Kidney epithelial cell (primary cell): ENCODE measurements around the gene AMBRA1. TPM values are rescaled to one million over a fixed set of nuclear protein-coding genes. Genes with fewer than 3 reads are reported as not detected.

Source experiments
- DNase-seq: peaks from one replicate; pipeline ENCODE4 v3.0.0-alpha.2; 2010; ENCODE audit warnings: low read depth
- H3K27me3 ChIP-seq: 2 replicates; pipeline ENCODE4 v1.6.0; 2011; ENCODE audit warnings: low read length; ENCODE audit not compliant: control insufficient read depth, insufficient read depth
- H3K36me3 ChIP-seq: 2 replicates; pipeline ENCODE4 v1.5.1; 2011; ENCODE audit warnings: low read length; ENCODE audit not compliant: control insufficient read depth, insufficient read depth
- H3K4me3 ChIP-seq: 2 replicates; pipeline ENCODE4 v1.5.1; 2011; ENCODE audit warnings: low read depth, mild to moderate bottlenecking, control low read depth, low read length
- CTCF ChIP-seq: IDR thresholded peaks from 2 replicates; pipeline ENCODE4 v1.5.1; 2011; ENCODE audit warnings: mild to moderate bottlenecking, moderate library complexity, low read length, control low read depth, inconsistent platforms; ENCODE audit not compliant: insufficient read depth, poor library complexity, severe bottlenecking
- total RNA-seq: library from RNA; depleted of rRNA; stranded (reverse); fragments of >200 nt; gene quantifications from 2 replicates; pipeline ENCODE4 v1.2.3, GENCODE V29; 2015

AMBRA1 gene
- total RNA-seq, 1 donor from 2014 or later, result 23.1 TPM

- no peak overlapping the region for H3K4me3 ChIP-seq
- no peak for TF ChIP-seq CTCF
- peaks cover 1% of the 10 kb centered on the region for H3K36me3 ChIP-seq
- DNase-seq, result no peak
- H3K27me3 ChIP-seq, result no peaks in the 10 kb centered on the region
These were observed 172.5 kb downstream of the AMBRA1 start for GRCh38 chr11:46421257-46421880.

- H3K36me3 ChIP-seq, result peaks cover 1% of the 10 kb centered on the region
- no peak overlapping the region for H3K4me3 ChIP-seq
- no peak for DNase-seq
- TF ChIP-seq CTCF, result no peak
- H3K27me3 ChIP-seq, result no peaks in the 10 kb centered on the region
These were observed 173.3 kb downstream of the AMBRA1 start for GRCh38 chr11:46420513-46420912.

DNA sequence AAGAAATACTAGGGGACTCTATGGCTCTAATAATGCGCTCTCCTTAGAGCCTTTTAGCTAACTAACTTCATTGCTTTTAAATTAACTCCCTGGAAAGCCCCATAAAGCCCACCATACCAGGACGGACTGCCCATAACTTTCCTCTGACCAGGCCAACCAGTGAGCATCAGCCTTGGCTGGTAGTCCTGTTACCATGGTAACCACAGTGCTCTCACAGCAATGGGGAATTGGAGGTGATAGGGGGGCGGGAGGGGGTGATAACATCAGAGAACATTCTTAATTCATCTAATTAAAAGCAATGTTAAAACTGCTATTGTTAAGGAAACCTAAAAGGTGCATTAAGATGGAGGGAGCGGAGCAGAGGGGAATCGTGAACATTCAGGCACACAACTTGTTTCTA lies 175.1 kb downstream of the AMBRA1 start:
- Histone ChIP-seq H3K4me3 (no peak overlapping the region), H3K27me3 (no peaks in the 10 kb centered on the region), H3K36me3 (peaks cover 3% of the 10 kb centered on the region)
- no peak for DNase-seq
- no peak for TF ChIP-seq CTCF

DNA sequence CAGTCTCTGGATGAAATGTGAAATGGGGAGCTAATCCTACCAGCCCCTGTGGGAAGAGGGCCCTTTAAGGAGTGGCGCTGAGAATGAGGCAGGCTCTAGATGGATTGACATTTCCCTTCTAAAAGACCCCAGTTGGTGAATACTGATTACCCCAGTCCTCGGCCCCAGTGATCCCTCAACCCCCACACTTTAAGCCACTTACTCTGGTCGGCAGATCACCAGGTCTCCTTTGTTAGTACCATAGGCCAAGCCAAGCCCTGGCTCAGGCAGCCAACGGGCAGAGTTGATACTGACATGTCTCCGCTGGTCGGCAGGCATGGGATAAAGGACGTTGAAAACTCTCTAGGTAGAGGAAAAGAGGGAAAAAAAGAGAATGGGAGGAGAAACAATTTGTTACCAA lies 176.1 kb downstream of the AMBRA1 start:
- Histone ChIP-seq H3K36me3 (peaks cover 3% of the 10 kb centered on the region), H3K4me3 (no peak overlapping the region), H3K27me3 (no peaks in the 10 kb centered on the region)
- no peak for TF ChIP-seq CTCF
- DNase-seq, result no peak

GRCh38 chr11:46414879-46415278 lies 178.9 kb downstream of the AMBRA1 start:
- no peak for TF ChIP-seq CTCF

DNA sequence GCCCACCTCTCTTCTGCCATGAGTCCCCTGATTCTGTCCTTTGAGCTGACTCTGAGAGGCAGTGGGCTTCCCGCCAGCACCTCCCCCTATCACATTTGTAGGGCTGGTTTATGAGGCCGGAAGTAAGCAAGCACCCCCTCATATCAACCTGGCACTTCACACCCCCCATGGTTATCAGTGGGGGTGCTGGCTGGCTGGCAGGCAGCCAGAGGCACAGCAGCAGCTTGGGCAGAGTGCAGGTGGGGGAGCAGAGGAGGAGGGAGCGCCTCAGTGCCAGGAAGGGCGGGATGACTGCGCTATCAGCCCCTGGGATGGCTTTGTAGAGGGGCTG lies 179.4 kb downstream of the AMBRA1 start:
- Histone ChIP-seq H3K4me3 (no peak overlapping the region), H3K27me3 (no peaks in the 10 kb centered on the region), H3K36me3 (peaks cover 5% of the 10 kb centered on the region)
- TF ChIP-seq CTCF, result no peak
- DNase-seq, result no peak

More at GRCh38 chr11:46414879-46415278, 178.9 kb downstream of the AMBRA1 start:
- Histone ChIP-seq H3K36me3 (peaks cover 5% of the 10 kb centered on the region), H3K4me3 (no peak overlapping the region), H3K27me3 (no peaks in the 10 kb centered on the region)
- no peak for DNase-seq
